ENCODE measurements around the gene DRAP1. TPM values are rescaled to one million over a fixed set of nuclear protein-coding genes. Genes with fewer than 3 reads are reported as not detected.
A peak's percentile ranks its signal among the peaks of the same experiment; 100 is the strongest.

DRAP1 gene
- total RNA-seq, 1 experiment from 2014 or later, result 114 TPM

- TF ChIP-seq, protein P1, sequence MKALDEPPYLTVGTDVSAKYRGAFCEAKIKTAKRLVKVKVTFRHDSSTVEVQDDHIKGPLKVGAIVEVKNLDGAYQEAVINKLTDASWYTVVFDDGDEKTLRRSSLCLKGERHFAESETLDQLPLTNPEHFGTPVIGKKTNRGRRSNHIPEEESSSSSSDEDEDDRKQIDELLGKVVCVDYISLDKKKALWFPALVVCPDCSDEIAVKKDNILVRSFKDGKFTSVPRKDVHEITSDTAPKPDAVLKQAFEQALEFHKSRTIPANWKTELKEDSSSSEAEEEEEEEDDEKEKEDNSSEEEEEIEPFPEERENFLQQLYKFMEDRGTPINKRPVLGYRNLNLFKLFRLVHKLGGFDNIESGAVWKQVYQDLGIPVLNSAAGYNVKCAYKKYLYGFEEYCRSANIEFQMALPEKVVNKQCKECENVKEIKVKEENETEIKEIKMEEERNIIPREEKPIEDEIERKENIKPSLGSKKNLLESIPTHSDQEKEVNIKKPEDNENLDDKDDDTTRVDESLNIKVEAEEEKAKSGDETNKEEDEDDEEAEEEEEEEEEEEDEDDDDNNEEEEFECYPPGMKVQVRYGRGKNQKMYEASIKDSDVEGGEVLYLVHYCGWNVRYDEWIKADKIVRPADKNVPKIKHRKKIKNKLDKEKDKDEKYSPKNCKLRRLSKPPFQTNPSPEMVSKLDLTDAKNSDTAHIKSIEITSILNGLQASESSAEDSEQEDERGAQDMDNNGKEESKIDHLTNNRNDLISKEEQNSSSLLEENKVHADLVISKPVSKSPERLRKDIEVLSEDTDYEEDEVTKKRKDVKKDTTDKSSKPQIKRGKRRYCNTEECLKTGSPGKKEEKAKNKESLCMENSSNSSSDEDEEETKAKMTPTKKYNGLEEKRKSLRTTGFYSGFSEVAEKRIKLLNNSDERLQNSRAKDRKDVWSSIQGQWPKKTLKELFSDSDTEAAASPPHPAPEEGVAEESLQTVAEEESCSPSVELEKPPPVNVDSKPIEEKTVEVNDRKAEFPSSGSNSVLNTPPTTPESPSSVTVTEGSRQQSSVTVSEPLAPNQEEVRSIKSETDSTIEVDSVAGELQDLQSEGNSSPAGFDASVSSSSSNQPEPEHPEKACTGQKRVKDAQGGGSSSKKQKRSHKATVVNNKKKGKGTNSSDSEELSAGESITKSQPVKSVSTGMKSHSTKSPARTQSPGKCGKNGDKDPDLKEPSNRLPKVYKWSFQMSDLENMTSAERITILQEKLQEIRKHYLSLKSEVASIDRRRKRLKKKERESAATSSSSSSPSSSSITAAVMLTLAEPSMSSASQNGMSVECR (CRISPR knock-in tag; IDR thresholded peaks at IDR 0.05; ENCODE audit: borderline replicate concordance), result 0 out of 2 replicates have a peak, but pooled peaks have one; percentile 48
- TF ChIP-seq IRF2 (CRISPR knock-in tag; IDR thresholded peaks at IDR 0.05; ENCODE audit: borderline replicate concordance, low read depth), result no peak
- TF ChIP-seq GABPB1 (CRISPR knock-in tag; IDR thresholded peaks at IDR 0.05), result peak; percentile 51
- peak; percentile 72 for TF ChIP-seq ZNF121 (CRISPR knock-in tag; IDR thresholded peaks at IDR 0.05)
- TF ChIP-seq, protein P2, sequence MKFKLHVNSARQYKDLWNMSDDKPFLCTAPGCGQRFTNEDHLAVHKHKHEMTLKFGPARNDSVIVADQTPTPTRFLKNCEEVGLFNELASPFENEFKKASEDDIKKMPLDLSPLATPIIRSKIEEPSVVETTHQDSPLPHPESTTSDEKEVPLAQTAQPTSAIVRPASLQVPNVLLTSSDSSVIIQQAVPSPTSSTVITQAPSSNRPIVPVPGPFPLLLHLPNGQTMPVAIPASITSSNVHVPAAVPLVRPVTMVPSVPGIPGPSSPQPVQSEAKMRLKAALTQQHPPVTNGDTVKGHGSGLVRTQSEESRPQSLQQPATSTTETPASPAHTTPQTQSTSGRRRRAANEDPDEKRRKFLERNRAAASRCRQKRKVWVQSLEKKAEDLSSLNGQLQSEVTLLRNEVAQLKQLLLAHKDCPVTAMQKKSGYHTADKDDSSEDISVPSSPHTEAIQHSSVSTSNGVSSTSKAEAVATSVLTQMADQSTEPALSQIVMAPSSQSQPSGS (CRISPR knock-in tag; IDR thresholded peaks at IDR 0.05; ENCODE audit: borderline replicate concordance, low read depth), result no peak
- peak; percentile 97 for TF ChIP-seq SP1 (CRISPR knock-in tag; conservative IDR thresholded peaks at IDR 0.05)
- TF ChIP-seq ZNF317 (CRISPR knock-in tag; IDR thresholded peaks at IDR 0.05; ENCODE audit: borderline replicate concordance, low read depth), result no peak
- TF ChIP-seq MAX (CRISPR knock-in tag; IDR thresholded peaks at IDR 0.05), result peak; percentile 86
- TF ChIP-seq TCF7 (CRISPR knock-in tag; IDR thresholded peaks at IDR 0.05; ENCODE audit: low read depth), result no peak
- peak; percentile 80 for TF ChIP-seq CREM (CRISPR knock-in tag; IDR thresholded peaks at IDR 0.05)
- TF ChIP-seq CREB1 (CRISPR knock-in tag; IDR thresholded peaks at IDR 0.05), result 0 out of 2 replicates have a peak, but pooled peaks have one; percentile 42
- ChIA-PET POLR2A (interaction anchor here (0.6 to 1.7 kb wide), 8 partner anchors 10 to 50 kb away, joined by 3 to 6 read pairs (median 3); partner anchors contain the start of genes CCDC85B, FIBP and MUS81), CTCF (interaction anchor here (1.0 to 2.2 kb wide), 7 partner anchors 9 to 189 kb away, joined by 3 to 33 read pairs (median 10); partner anchors contain the start of genes CCDC85B, FIBP and MUS81)
- Mint-ChIP-seq H3K36me3 (no peaks in the 10 kb centered on the region; the same call in 1 of the 2 replicates), H3K27me3 (ENCODE audit: low read depth) (peaks cover 78% of the 10 kb centered on the region), H3K9me3 (no peaks in the 10 kb centered on the region), H3K27ac (0 out of 2 replicates have a peak within 1 kb of the TSS, but pooled peaks have one; percentile 41), H3K4me1 (0 out of 2 replicates have a peak, but pooled peaks cover 4% of the 10 kb centered on the region), H3K4me3 (peak within 1 kb of the TSS; percentile 72)
- DNase-seq (ENCODE audit: low spot score) (peak; percentile 97), ATAC-seq (peak; percentile 95)
These were observed 18.9 kb upstream of the DRAP1 start, which contains the start of gene FOSL1 for GRCh38 chr11:65900125-65900898. Gene FOSL1, minus strand, starts transcription at chr11:65900388. Its CDS starts 49 bp downstream, at chr11:65900339.

- no peaks in the 10 kb centered on the region for H3K9me3 Mint-ChIP-seq
- peak overlapping the region; percentile 54 for H3K4me3 Mint-ChIP-seq
- H3K27me3 Mint-ChIP-seq (ENCODE audit: low read depth), result peaks cover 83% of the 10 kb centered on the region
- ATAC-seq (no peak), DNase-seq (ENCODE audit: low spot score) (no peak)
- no peaks in the 10 kb centered on the region for H3K36me3 Mint-ChIP-seq
- 0 out of 2 replicates have a peak overlapping the region, but pooled peaks have one; percentile 41 for H3K27ac Mint-ChIP-seq
- POLR2A ChIA-PET, result interaction anchor here (0.6 to 1.7 kb wide), 8 partner anchors 10 to 51 kb away, joined by 3 to 6 read pairs (median 3); partner anchors contain the start of genes CCDC85B, FIBP and MUS81
- CTCF ChIA-PET, result interaction anchor here (1.0 to 2.2 kb wide), 7 partner anchors 10 to 190 kb away, joined by 3 to 33 read pairs (median 10); partner anchors contain the start of genes CCDC85B, FIBP and MUS81
- 0 out of 2 replicates have a peak, but pooled peaks cover 4% of the 10 kb centered on the region for H3K4me1 Mint-ChIP-seq
- TF ChIP-seq NR1H2 (CRISPR knock-in tag; IDR thresholded peaks at IDR 0.05) (no peak), TEAD1 (CRISPR knock-in tag; IDR thresholded peaks at IDR 0.05) (no peak), MXD4 (CRISPR knock-in tag; IDR thresholded peaks at IDR 0.05; ENCODE audit: borderline replicate concordance) (no peak), CREM (CRISPR knock-in tag; IDR thresholded peaks at IDR 0.05) (no peak), JAZF1 (CRISPR knock-in tag; IDR thresholded peaks at IDR 0.05) (no peak), ZSCAN18 (CRISPR knock-in tag; IDR thresholded peaks at IDR 0.05) (no peak), ZNF263 (CRISPR knock-in tag; IDR thresholded peaks at IDR 0.05; ENCODE audit: low read depth) (no peak)
- TF ChIP-seq, protein P3, sequence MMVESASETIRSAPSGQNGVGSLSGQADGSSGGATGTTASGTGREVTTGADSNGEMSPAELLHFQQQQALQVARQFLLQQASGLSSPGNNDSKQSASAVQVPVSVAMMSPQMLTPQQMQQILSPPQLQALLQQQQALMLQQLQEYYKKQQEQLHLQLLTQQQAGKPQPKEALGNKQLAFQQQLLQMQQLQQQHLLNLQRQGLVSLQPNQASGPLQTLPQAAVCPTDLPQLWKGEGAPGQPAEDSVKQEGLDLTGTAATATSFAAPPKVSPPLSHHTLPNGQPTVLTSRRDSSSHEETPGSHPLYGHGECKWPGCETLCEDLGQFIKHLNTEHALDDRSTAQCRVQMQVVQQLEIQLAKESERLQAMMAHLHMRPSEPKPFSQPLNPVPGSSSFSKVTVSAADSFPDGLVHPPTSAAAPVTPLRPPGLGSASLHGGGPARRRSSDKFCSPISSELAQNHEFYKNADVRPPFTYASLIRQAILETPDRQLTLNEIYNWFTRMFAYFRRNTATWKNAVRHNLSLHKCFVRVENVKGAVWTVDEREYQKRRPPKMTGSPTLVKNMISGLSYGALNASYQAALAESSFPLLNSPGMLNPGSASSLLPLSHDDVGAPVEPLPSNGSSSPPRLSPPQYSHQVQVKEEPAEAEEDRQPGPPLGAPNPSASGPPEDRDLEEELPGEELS (CRISPR knock-in tag; IDR thresholded peaks at IDR 0.05), result no peak
- TF ChIP-seq, protein P4, sequence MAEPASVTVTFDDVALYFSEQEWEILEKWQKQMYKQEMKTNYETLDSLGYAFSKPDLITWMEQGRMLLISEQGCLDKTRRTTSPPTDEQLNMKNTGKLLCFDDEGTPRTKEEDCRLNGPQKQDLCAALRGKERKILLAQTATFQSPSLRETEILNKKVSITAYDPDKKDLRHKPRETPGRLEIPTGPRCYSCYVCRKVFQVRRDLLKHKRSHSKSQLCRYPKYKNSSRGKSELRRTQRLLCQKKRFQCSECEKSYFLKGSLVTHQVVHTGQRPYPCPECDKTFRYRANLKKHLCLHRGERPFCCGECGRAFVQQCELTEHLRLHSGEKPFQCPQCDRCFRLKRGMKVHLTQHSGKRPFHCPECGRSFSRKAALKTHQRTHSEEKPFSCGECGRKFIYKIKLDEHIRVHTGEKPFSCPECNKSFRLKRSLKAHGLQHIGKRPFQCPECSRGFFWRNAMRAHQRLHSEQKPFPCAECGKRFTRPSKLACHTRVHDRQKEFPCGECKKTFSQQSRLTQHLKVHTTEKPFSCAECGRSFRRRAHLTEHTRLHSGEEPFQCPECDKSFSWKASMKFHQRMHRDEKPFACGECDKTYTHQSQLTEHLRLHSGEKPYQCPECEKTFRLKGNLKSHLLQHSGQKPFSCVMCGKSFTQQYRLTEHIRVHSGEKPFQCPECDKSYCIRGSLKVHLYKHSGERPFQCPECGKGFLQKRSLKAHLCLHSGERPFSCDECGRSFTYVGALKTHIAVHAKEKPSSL (CRISPR knock-in tag; conservative IDR thresholded peaks at IDR 0.05), result no peak
- TF ChIP-seq, protein P5, sequence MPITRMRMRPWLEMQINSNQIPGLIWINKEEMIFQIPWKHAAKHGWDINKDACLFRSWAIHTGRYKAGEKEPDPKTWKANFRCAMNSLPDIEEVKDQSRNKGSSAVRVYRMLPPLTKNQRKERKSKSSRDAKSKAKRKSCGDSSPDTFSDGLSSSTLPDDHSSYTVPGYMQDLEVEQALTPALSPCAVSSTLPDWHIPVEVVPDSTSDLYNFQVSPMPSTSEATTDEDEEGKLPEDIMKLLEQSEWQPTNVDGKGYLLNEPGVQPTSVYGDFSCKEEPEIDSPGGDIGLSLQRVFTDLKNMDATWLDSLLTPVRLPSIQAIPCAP (CRISPR knock-in tag; IDR thresholded peaks at IDR 0.05), result no peak
These were observed 18.4 kb upstream of the DRAP1 start for GRCh38 chr11:65900899-65901180.
